ENCODE data around the gene C8B.

C8B gene

DNA sequence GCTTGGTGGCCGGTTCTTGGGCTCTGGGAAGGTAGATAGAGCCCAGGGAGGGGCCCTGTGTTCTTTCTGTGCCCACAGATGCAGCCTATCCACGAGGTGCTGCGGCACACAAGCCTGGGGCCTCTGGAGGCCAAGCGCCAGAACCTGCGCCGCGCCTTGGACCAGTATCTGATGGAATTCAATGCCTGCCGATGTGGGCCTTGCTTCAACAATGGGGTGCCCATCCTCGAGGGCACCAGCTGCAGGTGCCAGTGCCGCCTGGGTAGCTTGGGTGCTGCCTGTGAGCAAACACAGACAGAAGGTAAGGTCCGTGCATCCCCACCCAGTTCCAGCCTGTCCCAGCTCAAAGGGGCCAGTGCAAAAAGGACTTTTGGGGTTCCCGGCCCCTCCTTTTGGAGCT lies 53.5 kb downstream of the C8B start:
- DNase-seq (ENCODE audit: low read depth, low spot score) = no peak
- TF ChIP-seq SUZ12 (IDR thresholded peaks at IDR 0.05; ENCODE audit: extremely low read depth, insufficient read depth, insufficient read length) (no peak), ZNF274 (IDR thresholded peaks at IDR 0.05; ENCODE audit: low read depth, low read length) (no peak), YY1 (IDR thresholded peaks at IDR 0.05; ENCODE audit: insufficient read depth, insufficient read length) (no peak)

DNA sequence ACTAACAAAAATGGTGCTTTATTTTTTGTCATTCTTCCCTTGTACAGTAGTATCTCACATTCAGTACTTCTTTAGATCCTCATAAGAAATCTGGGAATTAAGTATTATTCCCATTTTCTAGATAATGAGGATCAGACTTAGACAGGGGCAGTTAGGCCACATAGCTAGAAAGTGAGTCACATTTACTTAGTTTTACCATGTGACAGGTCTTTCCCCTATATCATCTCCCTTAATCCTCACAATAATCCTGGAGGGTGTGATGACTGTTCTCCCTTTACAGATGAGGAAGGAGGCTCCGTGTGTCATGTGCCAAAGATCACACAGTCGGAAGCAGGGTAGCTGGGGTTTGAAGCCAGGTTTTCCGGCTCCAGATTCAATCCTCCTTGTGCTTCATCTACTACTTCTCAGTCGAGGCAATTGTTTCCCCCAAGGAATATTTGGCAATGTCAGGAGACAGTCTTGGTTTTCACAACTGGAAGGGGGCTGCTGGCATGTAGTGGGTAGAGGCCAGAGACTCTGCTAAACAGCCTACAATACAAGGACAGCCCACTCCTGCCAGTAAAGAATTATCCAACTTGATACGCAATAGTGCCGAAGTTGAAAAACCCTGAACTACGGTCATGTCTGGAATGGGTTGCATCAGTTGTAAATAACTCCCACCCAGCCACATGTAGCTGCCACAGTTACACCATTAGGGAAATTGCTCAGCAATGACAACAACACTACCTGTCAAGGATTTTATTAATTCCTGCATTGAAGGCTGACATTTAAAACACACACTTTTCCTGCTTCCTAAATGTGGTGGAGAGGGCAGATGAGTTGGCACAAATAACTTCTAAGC lies 54.5 kb downstream of the C8B start:
- no peaks in the 10 kb centered on the region for H3K36me3 ChIP-seq (ENCODE audit: insufficient read depth, insufficient read length, low read length)
- peaks cover 2% of the 10 kb centered on the region for H3K27me3 ChIP-seq (ENCODE audit: insufficient read depth, insufficient read length)
- no peak overlapping the region for H3K4me3 ChIP-seq (ENCODE audit: insufficient read length, low read depth)
- DNase-seq (ENCODE audit: low read depth, low spot score) = no peak
- no peak for TF ChIP-seq ZNF274 (IDR thresholded peaks at IDR 0.05; ENCODE audit: low read depth, low read length)
- no peak for TF ChIP-seq SUZ12 (IDR thresholded peaks at IDR 0.05; ENCODE audit: extremely low read depth, insufficient read depth, insufficient read length)
- no peak for TF ChIP-seq YY1 (IDR thresholded peaks at IDR 0.05; ENCODE audit: insufficient read depth, insufficient read length)
- H3K4me1 ChIP-seq (ENCODE audit: insufficient read depth, insufficient read length) = no peaks in the 10 kb centered on the region
- no peak overlapping the region for H3K9ac ChIP-seq (ENCODE audit: insufficient read length, low read depth)
- no peaks in the 10 kb centered on the region for H3K9me3 ChIP-seq (ENCODE audit: insufficient read depth, low read length)

More for the DNA sequence above, 53.5 kb downstream of the C8B start:
- Histone ChIP-seq H3K4me3 (ENCODE audit: insufficient read length, low read depth) (no peak overlapping the region), H3K36me3 (ENCODE audit: insufficient read depth, insufficient read length, low read length) (no peaks in the 10 kb centered on the region), H3K9me3 (ENCODE audit: insufficient read depth, low read length) (no peaks in the 10 kb centered on the region), H3K27me3 (ENCODE audit: insufficient read depth, insufficient read length) (peaks cover 2% of the 10 kb centered on the region), H3K4me1 (ENCODE audit: insufficient read depth, insufficient read length) (no peaks in the 10 kb centered on the region), H3K9ac (ENCODE audit: insufficient read length, low read depth) (no peak overlapping the region)

DNA sequence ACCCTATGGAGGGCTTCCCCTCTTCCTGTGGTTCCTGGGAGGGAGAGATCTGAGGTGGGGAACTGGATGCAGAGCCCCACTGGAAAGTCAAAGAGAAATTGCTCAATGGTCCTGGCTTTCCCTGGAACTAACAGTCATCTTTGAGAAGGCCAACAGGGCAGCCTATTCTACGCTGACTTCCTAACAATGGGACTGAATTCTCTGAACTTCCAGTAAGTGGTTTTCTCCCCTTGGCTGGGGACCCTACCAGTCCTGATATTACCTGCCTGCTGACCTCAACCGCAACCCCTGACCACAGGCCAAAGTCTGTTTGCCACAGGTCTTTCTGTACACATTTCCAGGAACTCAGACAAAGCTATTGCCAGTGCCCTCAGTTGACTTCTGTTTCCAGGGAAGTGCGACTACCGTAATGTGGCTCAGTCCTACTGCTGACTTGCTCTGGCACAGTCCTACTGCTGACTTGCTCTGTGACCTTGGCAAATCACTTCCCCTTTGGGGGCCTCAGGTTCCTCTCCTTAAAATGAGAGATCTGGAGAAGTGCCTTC lies 55.3 kb downstream of the C8B start:
- Histone ChIP-seq H3K4me3 (ENCODE audit: insufficient read length, low read depth) (no peak overlapping the region), H3K9me3 (ENCODE audit: insufficient read depth, low read length) (no peaks in the 10 kb centered on the region), H3K9ac (ENCODE audit: insufficient read length, low read depth) (no peak overlapping the region), H3K36me3 (ENCODE audit: insufficient read depth, insufficient read length, low read length) (no peaks in the 10 kb centered on the region), H3K4me1 (ENCODE audit: insufficient read depth, insufficient read length) (no peaks in the 10 kb centered on the region), H3K27me3 (ENCODE audit: insufficient read depth, insufficient read length) (peaks cover 2% of the 10 kb centered on the region)
- DNase-seq (ENCODE audit: low read depth, low spot score) = no peak
- TF ChIP-seq SUZ12 (IDR thresholded peaks at IDR 0.05; ENCODE audit: extremely low read depth, insufficient read depth, insufficient read length) (no peak), ZNF274 (IDR thresholded peaks at IDR 0.05; ENCODE audit: low read depth, low read length) (no peak), YY1 (IDR thresholded peaks at IDR 0.05; ENCODE audit: insufficient read depth, insufficient read length) (no peak)

DNA sequence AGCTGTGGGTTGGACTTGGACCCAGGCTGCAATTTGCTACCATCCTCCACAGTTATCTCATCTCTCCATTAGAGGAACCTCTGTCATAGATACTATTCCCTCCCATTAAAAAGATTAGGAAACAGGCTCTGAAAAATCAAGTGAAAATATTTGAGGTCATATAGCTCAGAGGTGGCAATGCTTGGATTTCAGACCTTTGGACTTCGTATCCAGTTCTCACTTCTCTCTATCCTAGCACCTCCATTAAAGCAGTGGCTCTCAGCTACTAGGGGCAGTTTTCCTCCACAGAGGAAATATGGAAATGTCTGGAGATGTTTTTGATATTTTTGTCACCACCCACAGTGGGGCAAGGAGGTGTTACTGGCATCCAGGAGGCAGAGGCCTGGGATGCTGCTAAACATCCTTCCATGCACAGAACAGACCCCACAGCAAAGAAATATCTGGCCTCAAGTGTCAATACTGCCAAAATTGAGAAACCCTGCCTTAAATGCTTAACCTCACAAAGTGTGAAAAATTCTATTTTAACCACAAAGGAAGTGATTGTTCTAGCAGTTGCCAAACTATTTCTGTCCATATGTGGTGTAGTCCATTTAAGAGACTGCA lies 57.1 kb downstream of the C8B start:
- Histone ChIP-seq H3K9ac (ENCODE audit: insufficient read length, low read depth) (no peak overlapping the region), H3K4me1 (ENCODE audit: insufficient read depth, insufficient read length) (no peaks in the 10 kb centered on the region), H3K4me3 (ENCODE audit: insufficient read length, low read depth) (no peak overlapping the region), H3K36me3 (ENCODE audit: insufficient read depth, insufficient read length, low read length) (no peaks in the 10 kb centered on the region), H3K27me3 (ENCODE audit: insufficient read depth, insufficient read length) (peaks cover 2% of the 10 kb centered on the region), H3K9me3 (ENCODE audit: insufficient read depth, low read length) (no peaks in the 10 kb centered on the region)
- TF ChIP-seq YY1 (IDR thresholded peaks at IDR 0.05; ENCODE audit: insufficient read depth, insufficient read length) (no peak), ZNF274 (IDR thresholded peaks at IDR 0.05; ENCODE audit: low read depth, low read length) (no peak), SUZ12 (IDR thresholded peaks at IDR 0.05; ENCODE audit: extremely low read depth, insufficient read depth, insufficient read length) (no peak)
- DNase-seq (ENCODE audit: low read depth, low spot score) = no peak

DNA sequence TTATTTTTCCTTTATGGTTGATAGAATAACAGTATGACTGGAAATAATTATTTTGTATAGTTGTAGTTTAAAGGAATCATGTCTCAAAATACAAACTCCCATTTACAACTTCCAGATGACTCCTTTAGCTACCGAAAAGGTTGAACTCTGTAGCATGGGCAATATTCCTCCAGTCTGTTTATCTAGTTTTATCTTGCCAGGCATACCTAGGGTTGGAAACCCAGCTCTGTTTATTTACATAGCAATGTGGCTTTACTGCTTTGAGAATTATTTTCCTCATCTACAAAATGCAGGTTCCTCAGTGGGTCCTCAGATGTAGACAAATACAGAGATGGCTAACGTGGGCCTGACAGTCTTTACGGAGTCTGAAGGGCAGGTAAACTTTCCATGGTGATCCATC lies 60.1 kb downstream of the C8B start:
- no peak for TF ChIP-seq YY1 (IDR thresholded peaks at IDR 0.05; ENCODE audit: insufficient read depth, insufficient read length)
- TF ChIP-seq SUZ12 (IDR thresholded peaks at IDR 0.05; ENCODE audit: extremely low read depth, insufficient read depth, insufficient read length) = no peak
- TF ChIP-seq ZNF274 (IDR thresholded peaks at IDR 0.05; ENCODE audit: low read depth, low read length) = no peak
- no peaks in the 10 kb centered on the region for H3K36me3 ChIP-seq (ENCODE audit: insufficient read depth, insufficient read length, low read length)
- H3K27me3 ChIP-seq (ENCODE audit: insufficient read depth, insufficient read length) = peaks cover 6% of the 10 kb centered on the region
- DNase-seq (ENCODE audit: low read depth, low spot score) = no peak
- no peak overlapping the region for H3K4me3 ChIP-seq (ENCODE audit: insufficient read length, low read depth)
- H3K9ac ChIP-seq (ENCODE audit: insufficient read length, low read depth) = no peak overlapping the region
- H3K4me1 ChIP-seq (ENCODE audit: insufficient read depth, insufficient read length) = no peaks in the 10 kb centered on the region
- no peaks in the 10 kb centered on the region for H3K9me3 ChIP-seq (ENCODE audit: insufficient read depth, low read length)

DNA sequence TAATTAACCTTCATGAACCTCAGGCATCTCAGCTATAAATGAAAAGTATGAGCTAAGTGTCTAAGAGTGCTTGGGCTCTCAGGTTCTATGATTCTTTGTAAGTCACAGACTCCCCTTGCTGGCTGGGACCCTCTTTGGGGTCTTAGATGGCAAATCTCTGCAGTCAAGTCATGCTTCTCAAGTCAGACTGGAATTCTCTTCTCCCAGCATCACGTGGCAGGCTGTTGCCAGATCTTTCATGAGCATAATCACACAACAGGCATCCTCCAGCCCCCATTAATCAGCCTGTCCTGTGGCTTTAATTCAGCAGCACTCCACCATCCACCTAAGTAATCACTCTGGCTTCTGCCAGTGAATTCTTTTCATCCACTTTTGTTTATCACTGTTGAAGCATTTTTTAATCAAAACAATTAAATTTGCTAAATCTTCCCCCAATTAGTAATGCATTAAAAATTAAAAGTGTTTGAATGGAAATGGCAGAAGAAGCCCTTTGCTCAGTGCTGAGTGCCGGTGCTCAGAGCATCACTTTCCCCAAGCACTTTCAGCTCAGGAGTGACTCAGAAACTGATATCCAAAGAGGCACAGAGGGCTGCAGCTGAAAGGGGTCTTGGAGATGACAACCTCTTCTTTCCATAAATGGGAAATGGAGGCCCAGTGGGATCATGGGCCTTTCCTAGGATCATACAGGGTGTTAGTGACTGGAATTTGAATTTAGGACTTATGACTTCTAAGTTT lies 61.0 kb downstream of the C8B start:
- Histone ChIP-seq H3K9ac (ENCODE audit: insufficient read length, low read depth) (no peak overlapping the region), H3K9me3 (ENCODE audit: insufficient read depth, low read length) (no peaks in the 10 kb centered on the region), H3K4me3 (ENCODE audit: insufficient read length, low read depth) (no peak overlapping the region), H3K27me3 (ENCODE audit: insufficient read depth, insufficient read length) (peaks cover 4% of the 10 kb centered on the region), H3K4me1 (ENCODE audit: insufficient read depth, insufficient read length) (no peaks in the 10 kb centered on the region), H3K36me3 (ENCODE audit: insufficient read depth, insufficient read length, low read length) (no peaks in the 10 kb centered on the region)
- no peak for DNase-seq (ENCODE audit: low read depth, low spot score)
- TF ChIP-seq SUZ12 (IDR thresholded peaks at IDR 0.05; ENCODE audit: extremely low read depth, insufficient read depth, insufficient read length) = no peak

DNA sequence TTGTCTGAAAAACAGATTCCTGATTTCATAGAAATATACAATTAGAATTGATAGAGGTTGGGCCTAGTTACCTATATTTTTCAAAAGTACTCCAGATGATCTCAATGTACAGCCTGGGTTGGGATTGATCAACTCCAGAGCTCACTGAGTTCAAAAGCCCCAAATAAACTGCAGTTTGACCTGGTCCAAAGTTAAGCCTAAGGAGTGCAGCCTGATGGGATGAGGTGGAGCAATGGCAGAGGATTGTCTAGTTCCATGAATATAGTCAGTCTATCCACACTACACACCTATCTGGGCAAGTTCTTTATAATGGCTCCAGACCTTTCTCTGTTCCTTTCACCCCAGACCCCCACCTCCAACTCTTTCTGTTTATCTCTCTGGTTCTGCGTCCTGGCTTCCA lies 62.0 kb downstream of the C8B start:
- H3K36me3 ChIP-seq (ENCODE audit: insufficient read depth, insufficient read length, low read length) = no peaks in the 10 kb centered on the region
- peaks cover 4% of the 10 kb centered on the region for H3K27me3 ChIP-seq (ENCODE audit: insufficient read depth, insufficient read length)
- no peaks in the 10 kb centered on the region for H3K4me1 ChIP-seq (ENCODE audit: insufficient read depth, insufficient read length)
- no peak for TF ChIP-seq YY1 (IDR thresholded peaks at IDR 0.05; ENCODE audit: insufficient read depth, insufficient read length)
- no peak for TF ChIP-seq ZNF274 (IDR thresholded peaks at IDR 0.05; ENCODE audit: low read depth, low read length)
- no peak for TF ChIP-seq SUZ12 (IDR thresholded peaks at IDR 0.05; ENCODE audit: extremely low read depth, insufficient read depth, insufficient read length)
- no peaks in the 10 kb centered on the region for H3K9me3 ChIP-seq (ENCODE audit: insufficient read depth, low read length)
- no peak for DNase-seq (ENCODE audit: low read depth, low spot score)
- no peak overlapping the region for H3K9ac ChIP-seq (ENCODE audit: insufficient read length, low read depth)
- no peak overlapping the region for H3K4me3 ChIP-seq (ENCODE audit: insufficient read length, low read depth)
